Suppressor macrophage treated with lipopolysaccharide for 1 hour (primary cell): ENCODE measurements around the gene APCDD1.
A peak's percentile ranks its signal among the peaks of the same experiment; 100 is the strongest.
"Not testable (repeated sequence)": the region's sequence is repeated elsewhere in the genome, so short reads cannot be mapped to it uniquely, and the experiment has no call there.

Experiments used
- DNase-seq, 3 donors: peaks; one replicate each; pipeline ENCODE4 v3.0.0-alpha.2; 2020 to 2022

APCDD1 gene

GRCh38 chr18:10530002-10530401 lies 75.6 kb downstream of the APCDD1 start:
- DNase-seq = peak; percentile 9 to 59 (median 46)

- DNase-seq = no peak
Measured at GRCh38 chr18:10530852-10531251, 76.4 kb downstream of the APCDD1 start.

- no peak for DNase-seq
Measured at GRCh38 chr18:10533111-10533510, 78.7 kb downstream of the APCDD1 start.

GRCh38 chr18:10536280-10536679 lies 81.8 kb downstream of the APCDD1 start:
- DNase-seq = peak; percentile 25 to 60 (median 51)

GRCh38 chr18:10537765-10538164 lies 83.3 kb downstream of the APCDD1 start:
- DNase-seq = no peak

GRCh38 chr18:10539124-10539523 lies 84.7 kb downstream of the APCDD1 start:
- DNase-seq = not testable (repeated sequence)
